Fibroblast of lung (primary cell): ENCODE data around the gene ABCB11.

Source experiments
- EZH2 ChIP-seq: IDR thresholded peaks from 2 replicates; pipeline ENCODE4 v1.5.1; 2012; ENCODE audit warnings: low read length, control low read depth, mild to moderate bottlenecking; ENCODE audit errors: missing control alignments
- TF ChIP-seq, protein P1 (sequence below), 2 donors: IDR thresholded peaks in 1 of 2; conservative IDR thresholded peaks in 1 of 2; 1 replicate in 1 of 2; 2 replicates in 1 of 2; pipeline ENCODE4 v1.5.1; 2011 to 2012; ENCODE audit warnings: low read length in 2 of 2, control low read depth in 1 of 2, inconsistent platforms in 1 of 2, low read depth in 1 of 2, mild to moderate bottlenecking in 1 of 2

DNA sequence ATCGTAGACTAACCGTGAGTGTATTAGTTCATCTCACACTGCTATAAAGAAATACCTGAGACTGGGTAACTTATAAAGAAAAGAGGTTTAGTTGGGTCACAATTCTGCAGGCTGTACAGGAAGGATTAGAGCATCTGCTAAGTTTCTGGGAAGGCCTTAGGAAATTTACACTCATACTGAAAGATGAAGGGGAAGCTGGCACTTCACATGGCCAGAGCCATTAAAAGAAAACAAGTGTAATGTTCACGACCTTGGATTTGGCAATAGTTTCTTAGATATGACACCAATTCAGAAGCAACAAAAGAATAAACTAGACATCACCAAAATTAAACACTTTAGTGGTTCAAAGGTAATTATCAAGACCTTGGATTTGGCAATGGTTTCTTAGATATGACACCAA, 23.8 kb downstream of the ABCB11 start:
- TF ChIP-seq, protein P1, sequence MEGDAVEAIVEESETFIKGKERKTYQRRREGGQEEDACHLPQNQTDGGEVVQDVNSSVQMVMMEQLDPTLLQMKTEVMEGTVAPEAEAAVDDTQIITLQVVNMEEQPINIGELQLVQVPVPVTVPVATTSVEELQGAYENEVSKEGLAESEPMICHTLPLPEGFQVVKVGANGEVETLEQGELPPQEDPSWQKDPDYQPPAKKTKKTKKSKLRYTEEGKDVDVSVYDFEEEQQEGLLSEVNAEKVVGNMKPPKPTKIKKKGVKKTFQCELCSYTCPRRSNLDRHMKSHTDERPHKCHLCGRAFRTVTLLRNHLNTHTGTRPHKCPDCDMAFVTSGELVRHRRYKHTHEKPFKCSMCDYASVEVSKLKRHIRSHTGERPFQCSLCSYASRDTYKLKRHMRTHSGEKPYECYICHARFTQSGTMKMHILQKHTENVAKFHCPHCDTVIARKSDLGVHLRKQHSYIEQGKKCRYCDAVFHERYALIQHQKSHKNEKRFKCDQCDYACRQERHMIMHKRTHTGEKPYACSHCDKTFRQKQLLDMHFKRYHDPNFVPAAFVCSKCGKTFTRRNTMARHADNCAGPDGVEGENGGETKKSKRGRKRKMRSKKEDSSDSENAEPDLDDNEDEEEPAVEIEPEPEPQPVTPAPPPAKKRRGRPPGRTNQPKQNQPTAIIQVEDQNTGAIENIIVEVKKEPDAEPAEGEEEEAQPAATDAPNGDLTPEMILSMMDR (conservative IDR thresholded peaks at IDR 0.05 in 1 of 2, IDR thresholded peaks at IDR 0.05 in 1 of 2; ENCODE audit: low read depth in 1 of 2, low read length in 2 of 2), result no peak
- no peak for TF ChIP-seq EZH2
